Endothelial cell of umbilical vein (primary cell): Measurements from ENCODE around the gene PSG6. TPM values are rescaled to one million over a fixed set of nuclear protein-coding genes. Genes with fewer than 3 reads are reported as not detected.
"Not testable (repeated sequence)": the region's sequence is repeated elsewhere in the genome, so short reads cannot be mapped to it uniquely, and the experiment has no call there.

Experiments used
- BruUV-seq: library from RNA; stranded (reverse); fragments of 400-500 nt; replicated peaks from 2 replicates; lab custom pipeline; 2021; lab: Mats Ljungman, UMichigan
- CTCF ChIA-PET: fragments of 300-600, 350-600 bp; sonication (Branson Sonifier 250); formaldehyde crosslinking; loops from one replicate; lab custom pipeline; 2021; ENCODE audit warnings: antibody characterized with exemption, inconsistent platforms; lab: Charles Lee
- POLR2A ChIA-PET: fragments of 300-600, 350-600 bp; sonication (Branson Sonifier 250); formaldehyde crosslinking; loops from one replicate; lab custom pipeline; 2021; ENCODE audit warnings: antibody characterized with exemption, inconsistent platforms; lab: Charles Lee
- DNase-seq: peaks from one replicate; pipeline ENCODE4 v3.0.0-alpha.2; 2011; ENCODE audit warnings: low read depth, low spot score
- FAIRE-seq: peaks from 2 replicates; lab custom pipeline; 2011; peaks lifted over from hg19 to GRCh38; lab: Jason Lieb, UNC
- H2AFZ ChIP-seq: 2 replicates; pipeline ENCODE4 v1.6.0; 2012; ENCODE audit warnings: low read depth, low read length, control low read depth, inconsistent platforms
- H3K27ac ChIP-seq: 2 replicates; pipeline ENCODE4 v1.5.1; 2011; ENCODE audit warnings: low read depth, mild to moderate bottlenecking, control low read depth, low read length, moderate library complexity; ENCODE audit not compliant: insufficient read depth
- H3K27me3 ChIP-seq, 2 experiments: 2 replicates each; pipeline versions ENCODE4 v1.6.0 to v1.6.1; 2011; ENCODE audit warnings: low read length in 2 of 2, mixed read lengths in 1 of 2; ENCODE audit not compliant: control insufficient read depth in 2 of 2, insufficient read depth in 2 of 2
- H3K36me3 ChIP-seq, 2 experiments: 2 replicates in 1 of 2; 3 replicates in 1 of 2; pipeline ENCODE4 v1.5.1; 2011; ENCODE audit warnings: low read length in 2 of 2, mild to moderate bottlenecking in 1 of 2, moderate library complexity in 1 of 2; ENCODE audit not compliant: control insufficient read depth in 2 of 2, insufficient read depth in 2 of 2; ENCODE audit errors: extremely low read depth in 1 of 2
- H3K4me1 ChIP-seq: 3 replicates; pipeline ENCODE4 v1.5.1; 2011; ENCODE audit warnings: mild to moderate bottlenecking, low read length; ENCODE audit not compliant: control insufficient read depth, insufficient read depth; ENCODE audit errors: extremely low read depth
- H3K4me2 ChIP-seq: 2 replicates; pipeline ENCODE4 v1.6.1; 2011; ENCODE audit warnings: low read length, control low read depth, mixed read lengths; ENCODE audit not compliant: insufficient read depth
- H3K4me3 ChIP-seq, 3 experiments: fragments of 200-600 bp in 1 of 3; sonication (generic), shearing (Covaris generic) in 1 of 3; replicated peaks in 1 of 3; 2 replicates each; pipeline ENCODE4 v1.5.1; 2011 to 2016; ENCODE audit warnings: control low read depth in 3 of 3, low read length in 3 of 3, mild to moderate bottlenecking in 2 of 3, inconsistent platforms in 1 of 3, low read depth in 1 of 3, moderate library complexity in 1 of 3; ENCODE audit not compliant: insufficient read depth in 1 of 3
- H3K79me2 ChIP-seq: 2 replicates; pipeline ENCODE4 v1.6.0; 2012; ENCODE audit warnings: low read length, inconsistent platforms; ENCODE audit not compliant: control insufficient read depth, insufficient read depth
- H3K9ac ChIP-seq: replicated peaks from 2 replicates; pipeline ENCODE3; 2011; ENCODE audit warnings: low read length, control low read depth; ENCODE audit not compliant: insufficient read depth; ENCODE audit errors: extremely low read depth
- H3K9me1 ChIP-seq: replicated peaks from 3 replicates; pipeline ENCODE4 v1.6.0; 2011; ENCODE audit warnings: mild to moderate bottlenecking, low read length; ENCODE audit not compliant: control insufficient read depth, insufficient read depth; ENCODE audit errors: extremely low read depth
- H3K9me3 ChIP-seq: replicated peaks from 2 replicates; pipeline ENCODE4 v1.5.1; 2012; ENCODE audit warnings: low read length, inconsistent platforms; ENCODE audit not compliant: control insufficient read depth, insufficient read depth
- H4K20me1 ChIP-seq: replicated peaks from 2 replicates; pipeline ENCODE3; 2011; ENCODE audit warnings: mild to moderate bottlenecking, low read length; ENCODE audit not compliant: control insufficient read depth, insufficient read depth; ENCODE audit errors: extremely low read depth
- dilution Hi-C: fragments of 300-500 bp; cut with MboI; formaldehyde crosslinking; loops from one replicate; pipeline ENCODE4 v1.15.0; 2019; ENCODE audit warnings: low sequenced_read_pairs; ENCODE audit not compliant: extremely low pct_ligation_motif_present
- intact Hi-C: fragments of 100-400 bp; cut with micrococcal nuclease; formaldehyde crosslinking; loops from one replicate; pipeline ENCODE4 v1.10.0; 2022
- polyA plus RNA-seq, 4 experiments: library from polyadenylated mRNA; depleted of rRNA in 3 of 4; stranded (reverse) in 3 of 4; unstranded in 1 of 4; fragments of >200 nt; gene quantifications; 2 replicates each; pipeline versions ENCODE4 v1.2.1 to v1.2.3, GENCODE V29; 2011 to 2012; ENCODE audit warnings: missing spikeins in 1 of 4
- total RNA-seq: library from RNA; stranded (reverse); gene quantifications from 2 replicates; pipeline ENCODE4 v1.2.3, GENCODE V29; 2021

The PSG6 gene
- total and polyA plus RNA-seq, 2 donors (not counting 3 experiments of a cell fraction or from before 2014, with no cell fraction given) = not detected

GRCh38 chr19:42911731-42912130, 6.0 kb downstream of the PSG6 start:
- FAIRE-seq, CTCF ChIA-PET, intact Hi-C loops: not testable (repeated sequence)

GRCh38 chr19:42906162-42906561, 11.5 kb downstream of the PSG6 start:
- FAIRE-seq, H3K9me3 ChIP-seq, H3K36me3 ChIP-seq, H3K9me1 ChIP-seq, BruUV-seq, intact Hi-C loops, CTCF ChIA-PET, H3K4me3 ChIP-seq, H3K4me2 ChIP-seq, H2AFZ ChIP-seq, dilution Hi-C loops, POLR2A ChIA-PET, H3K79me2 ChIP-seq, DNase-seq, H3K9ac ChIP-seq, H3K27me3 ChIP-seq, H4K20me1 ChIP-seq, H3K4me1 ChIP-seq, H3K27ac ChIP-seq: not testable (repeated sequence)

More at GRCh38 chr19:42911731-42912130, 6.0 kb downstream of the PSG6 start:
- H3K9me1 ChIP-seq, DNase-seq, BruUV-seq, H3K4me2 ChIP-seq, H3K27ac ChIP-seq, dilution Hi-C loops, H3K79me2 ChIP-seq, H4K20me1 ChIP-seq, H3K27me3 ChIP-seq, H3K4me3 ChIP-seq, POLR2A ChIA-PET, H3K9me3 ChIP-seq, H2AFZ ChIP-seq, H3K9ac ChIP-seq, H3K4me1 ChIP-seq, H3K36me3 ChIP-seq: not testable (repeated sequence)

- H3K9me3 ChIP-seq, H3K4me2 ChIP-seq, H3K4me3 ChIP-seq, BruUV-seq, H3K9me1 ChIP-seq, H2AFZ ChIP-seq, H3K4me1 ChIP-seq, H3K27me3 ChIP-seq, POLR2A ChIA-PET, CTCF ChIA-PET, H4K20me1 ChIP-seq, DNase-seq, dilution Hi-C loops, intact Hi-C loops, H3K27ac ChIP-seq, H3K9ac ChIP-seq, H3K79me2 ChIP-seq, H3K36me3 ChIP-seq, FAIRE-seq: not testable (repeated sequence)
These were observed 17.1 kb downstream of the PSG6 start for GRCh38 chr19:42900561-42900960.

GRCh38 chr19:42899674-42900073, 18.0 kb downstream of the PSG6 start:
- H3K27me3 ChIP-seq, FAIRE-seq, POLR2A ChIA-PET, H3K9me3 ChIP-seq, DNase-seq, H3K9ac ChIP-seq, H4K20me1 ChIP-seq, intact Hi-C loops, H3K4me2 ChIP-seq, H3K79me2 ChIP-seq, CTCF ChIA-PET, H3K36me3 ChIP-seq, dilution Hi-C loops, H3K4me3 ChIP-seq, BruUV-seq, H2AFZ ChIP-seq, H3K9me1 ChIP-seq, H3K27ac ChIP-seq, H3K4me1 ChIP-seq: not testable (repeated sequence)
